Esophagus squamous epithelium (tissue), 5 donors: ENCODE results near the gene CALY. TPM values are rescaled to one million over a fixed set of nuclear protein-coding genes. Genes with fewer than 3 reads are reported as not detected.

Experiments used
- DNase-seq: peaks from one replicate; lab custom pipeline; 2025; lab: John Stamatoyannopoulos, UW
- H3K27ac ChIP-seq, 4 donors: fragments of 200-600 bp; sonication (generic); one replicate each; pipeline ENCODE4 v1.5.1; 2016 to 2019; ENCODE audit warnings: mild to moderate bottlenecking in 1 of 4
- H3K27me3 ChIP-seq, 4 donors: fragments of 200-600 bp; sonication (generic); 1 replicate in 3 of 4; 2 replicates in 1 of 4; pipeline versions ENCODE4 v1.5.1 to v1.6.0; 2017 to 2021; ENCODE audit warnings: antibody characterized with exemption in 1 of 4
- H3K36me3 ChIP-seq, 3 donors: fragments of 200-600 bp; sonication (generic); one replicate each; pipeline ENCODE4 v1.5.1; 2016 to 2019
- H3K4me1 ChIP-seq, 3 donors: fragments of 200-600 bp; sonication (generic); one replicate each; pipeline ENCODE4 v1.5.1; 2017 to 2019
- H3K4me3 ChIP-seq, 4 donors: fragments of 200-600 bp; sonication (generic); 1 replicate in 3 of 4; 2 replicates in 1 of 4; pipeline ENCODE4 v1.5.1; 2016 to 2019; ENCODE audit warnings: mild to moderate bottlenecking in 2 of 4, moderate library complexity in 1 of 4
- H3K9me3 ChIP-seq, 3 donors: fragments of 200-600 bp; sonication (generic); one replicate each; pipeline ENCODE4 v1.5.1; 2016 to 2019
- CTCF ChIP-seq, 6 experiments: fragments of 450-650 bp in 4 of 6; fragments of 200-600 bp in 2 of 6; sonication (generic) in 2 of 6; IDR thresholded peaks; one replicate each; pipeline ENCODE4 v1.5.1; 2016 to 2019; ENCODE audit warnings: antibody characterized with exemption in 6 of 6, mild to moderate bottlenecking in 4 of 6, moderate library complexity in 4 of 6
- POLR2A ChIP-seq, 4 donors: fragments of 450-650 bp; IDR thresholded peaks; one replicate each; pipeline ENCODE4 v1.6.1; 2017; ENCODE audit warnings: antibody characterized with exemption in 4 of 4, mild to moderate bottlenecking in 4 of 4, moderate library complexity in 3 of 4
- WGBS, 2 donors: methylation state at CpG; one replicate each; pipeline ENCODE4 v1.1.5; 2018; 5-methylcytosine and 5-hydroxymethylcytosine counted together
- intact Hi-C: fragments of 100-400 bp; cut with DNase I; formaldehyde crosslinking; loops from one replicate; pipeline ENCODE4 v1.15.0; 2022
- total RNA-seq, 4 donors: library from RNA; depleted of rRNA; stranded (reverse); fragments of >200 nt; gene quantifications; one replicate each; pipeline ENCODE4 v1.1.0, GENCODE V29; 2016
- donor health status: DM: yes; HTN: yes; CAD: no.

CALY gene
- total RNA-seq, 4 donors from 2014 or later: not detected

GRCh38 chr10:133318494-133319127 lies 18.1 kb downstream of the CALY start:
- WGBS, 2 donors: no CpG with 5 or more reads among the region's 51 CpGs
- peaks cover 5 to 12% (median 5%) of the 10 kb centered on the region in 3 donors for H3K4me1 ChIP-seq
- H3K4me3 ChIP-seq: peak overlapping the region; percentile 10 to 64 (median 32)
- TF ChIP-seq CTCF (IDR thresholded peaks at IDR 0.05) (peak; percentile 58 to 78 (median 68)), POLR2A (IDR thresholded peaks at IDR 0.05) (no peak)
- H3K36me3 ChIP-seq: no peaks in the 10 kb centered on the region
- H3K27me3 ChIP-seq: peaks cover 0 to 32% (median 0%) of the 10 kb centered on the region in 4 donors
- no peak overlapping the region for H3K27ac ChIP-seq
- no peak for DNase-seq
- no peaks in the 10 kb centered on the region for H3K9me3 ChIP-seq
- intact Hi-C loops: no loop called here

- TF ChIP-seq POLR2A (IDR thresholded peaks at IDR 0.05) (no peak), CTCF (IDR thresholded peaks at IDR 0.05) (no peak)
- Histone ChIP-seq H3K9me3 (no peaks in the 10 kb centered on the region), H3K4me3 (no peak overlapping the region), H3K36me3 (peaks cover 0 to 17% (median 0%) of the 10 kb centered on the region in 3 donors), H3K4me1 (peaks cover 5 to 12% (median 5%) of the 10 kb centered on the region in 3 donors), H3K27ac (no peak overlapping the region), H3K27me3 (peaks cover 0 to 32% (median 0%) of the 10 kb centered on the region in 4 donors)
- WGBS, 2 donors: 83 to 100% methylated on average over 1 to 6 of the region's 7 CpGs
- no peak for DNase-seq
- intact Hi-C loops: no loop called here
Observed at GRCh38 chr10:133316732-133317131, 20.0 kb downstream of the CALY start.

- intact Hi-C loops: no loop called here
- Histone ChIP-seq H3K9me3 (no peaks in the 10 kb centered on the region), H3K4me3 (no peak overlapping the region), H3K27me3 (peaks cover 0 to 29% (median 0%) of the 10 kb centered on the region in 4 donors), H3K27ac (no peak overlapping the region), H3K36me3 (peaks cover 0 to 22% (median 0%) of the 10 kb centered on the region in 3 donors), H3K4me1 (peaks cover 5 to 12% (median 5%) of the 10 kb centered on the region in 3 donors)
- DNase-seq: no peak
- no peak for TF ChIP-seq CTCF (IDR thresholded peaks at IDR 0.05)
- no peak for TF ChIP-seq POLR2A (IDR thresholded peaks at IDR 0.05)
- 78 to 100% methylated on average over 2 to 4 of the region's 9 CpGs for WGBS, 2 donors
Observed at GRCh38 chr10:133316266-133316665, 20.4 kb downstream of the CALY start.

- peaks cover 0 to 26% (median 0%) of the 10 kb centered on the region in 3 donors for H3K36me3 ChIP-seq
- intact Hi-C loops: no loop called here
- no peak overlapping the region for H3K27ac ChIP-seq
- DNase-seq: no peak
- H3K4me1 ChIP-seq: peaks cover 5 to 12% (median 5%) of the 10 kb centered on the region in 3 donors
- H3K9me3 ChIP-seq: no peaks in the 10 kb centered on the region
- no peak overlapping the region for H3K4me3 ChIP-seq
- WGBS, 2 donors: 70 to 77% methylated on average over 3 to 5 of the region's 5 CpGs
- TF ChIP-seq POLR2A (IDR thresholded peaks at IDR 0.05): no peak
- TF ChIP-seq CTCF (IDR thresholded peaks at IDR 0.05): no peak
- H3K27me3 ChIP-seq: peaks cover 0 to 25% (median 0%) of the 10 kb centered on the region in 4 donors
Observed at GRCh38 chr10:133315847-133316246, 20.8 kb downstream of the CALY start.

GRCh38 chr10:133314911-133315310 lies 21.8 kb downstream of the CALY start:
- no peak for DNase-seq
- H3K27me3 ChIP-seq: peaks cover 0 to 16% (median 0%) of the 10 kb centered on the region in 4 donors
- WGBS, 2 donors: 78 to 84% methylated on average over 6 to 7 of the region's 12 CpGs
- no peak overlapping the region for H3K27ac ChIP-seq
- peaks cover 0 to 35% (median 3%) of the 10 kb centered on the region in 3 donors for H3K36me3 ChIP-seq
- no peak for TF ChIP-seq CTCF (IDR thresholded peaks at IDR 0.05)
- TF ChIP-seq POLR2A (IDR thresholded peaks at IDR 0.05): no peak
- intact Hi-C loops: no loop called here
- H3K4me1 ChIP-seq: peaks cover 5 to 12% (median 5%) of the 10 kb centered on the region in 3 donors
- no peaks in the 10 kb centered on the region for H3K9me3 ChIP-seq
- H3K4me3 ChIP-seq: no peak overlapping the region
